ENCODE data around the gene ABCA6.
A peak's percentile ranks its signal among the peaks of the same experiment; 100 is the strongest.

ABCA6 gene

DNA sequence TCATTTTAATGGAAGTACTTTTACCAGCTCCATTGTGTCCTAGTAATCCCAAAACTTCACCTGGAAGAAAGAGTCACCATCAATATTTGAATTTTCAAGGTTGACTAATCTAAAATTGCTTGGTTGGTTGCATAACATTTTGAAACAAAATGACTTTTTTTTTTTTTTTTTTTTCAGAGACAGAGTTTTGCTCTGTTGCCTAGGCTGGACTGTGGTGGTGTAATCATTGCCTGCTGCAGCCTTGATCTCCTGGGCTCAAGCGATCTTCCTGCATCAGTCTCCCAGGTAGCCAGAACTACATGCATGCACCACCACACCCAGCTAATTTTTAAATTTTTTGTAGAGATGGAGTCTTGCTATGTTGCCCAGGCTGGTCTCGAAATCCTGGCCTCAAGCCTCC lies 12.6 kb upstream of the ABCA6 start:
- POLR2A ChIA-PET = no interaction called here
- CTCF ChIA-PET = interaction anchor here (1.3 kb wide), 1 partner anchor 12 kb away, joined by 4 read pairs; the partner anchor contains the start of gene ABCA6
- no peaks in the 10 kb centered on the region for H3K36me3 ChIP-seq (ENCODE audit: control insufficient read depth in 2 of 2, insufficient read depth in 1 of 2, low read length in 2 of 2)
- no peaks in the 10 kb centered on the region for H3K9me3 ChIP-seq (ENCODE audit: control insufficient read depth, insufficient read depth, low read depth, low read length)
- H3K4me1 ChIP-seq (ENCODE audit: control insufficient read depth, insufficient read depth, low read length) = no peaks in the 10 kb centered on the region
- no peak overlapping the region for H3K27ac ChIP-seq (ENCODE audit: extremely low read depth, low read depth, low read length)
- TF ChIP-seq ZNF16 (tag by site-specific recombination; IDR thresholded peaks at IDR 0.05; ENCODE audit: low read depth) = no peak
- no peak for TF ChIP-seq ZNF791 (tag by site-specific recombination; IDR thresholded peaks at IDR 0.05)
- TF ChIP-seq, protein P1, sequence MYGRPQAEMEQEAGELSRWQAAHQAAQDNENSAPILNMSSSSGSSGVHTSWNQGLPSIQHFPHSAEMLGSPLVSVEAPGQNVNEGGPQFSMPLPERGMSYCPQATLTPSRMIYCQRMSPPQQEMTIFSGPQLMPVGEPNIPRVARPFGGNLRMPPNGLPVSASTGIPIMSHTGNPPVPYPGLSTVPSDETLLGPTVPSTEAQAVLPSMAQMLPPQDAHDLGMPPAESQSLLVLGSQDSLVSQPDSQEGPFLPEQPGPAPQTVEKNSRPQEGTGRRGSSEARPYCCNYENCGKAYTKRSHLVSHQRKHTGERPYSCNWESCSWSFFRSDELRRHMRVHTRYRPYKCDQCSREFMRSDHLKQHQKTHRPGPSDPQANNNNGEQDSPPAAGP (tag by site-specific recombination; IDR thresholded peaks at IDR 0.05) = no peak
- TF ChIP-seq ZNF707 (tag by site-specific recombination; IDR thresholded peaks at IDR 0.05) = no peak
- no peak for TF ChIP-seq ZBTB7A (tag by site-specific recombination; IDR thresholded peaks at IDR 0.05; ENCODE audit: low read depth)
- no peak for TF ChIP-seq ZNF24 (tag by site-specific recombination; IDR thresholded peaks at IDR 0.05)
- H3K4me3 ChIP-seq (ENCODE audit: low read depth, low read length) = no peak overlapping the region

DNA sequence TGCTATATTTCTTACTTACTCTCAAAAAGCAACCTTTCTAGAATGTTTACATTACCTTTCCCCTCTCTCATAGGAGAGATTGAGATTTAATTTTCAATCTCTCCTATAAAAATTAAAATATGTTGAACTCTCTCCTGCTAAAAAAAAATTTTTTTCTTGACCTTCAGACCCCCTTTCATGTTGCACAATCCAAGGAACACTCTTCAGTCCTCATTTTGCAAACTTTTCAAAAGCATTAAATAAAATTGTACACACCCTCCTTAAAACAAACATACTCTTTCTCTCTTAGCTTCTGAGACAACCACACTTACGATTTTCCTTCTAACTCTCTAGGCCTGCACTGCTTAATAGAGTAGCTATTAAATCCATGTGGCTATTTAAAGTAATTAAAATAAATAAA lies 8.6 kb upstream of the ABCA6 start:
- no peaks in the 10 kb centered on the region for H3K4me1 ChIP-seq (ENCODE audit: control insufficient read depth, insufficient read depth, low read length)
- no peaks in the 10 kb centered on the region for H3K36me3 ChIP-seq (ENCODE audit: control insufficient read depth in 2 of 2, insufficient read depth in 1 of 2, low read length in 2 of 2)
- POLR2A ChIA-PET = no interaction called here
- no peak overlapping the region for H3K4me3 ChIP-seq (ENCODE audit: low read depth, low read length)
- no peak for TF ChIP-seq ZNF596 (tag by site-specific recombination; IDR thresholded peaks at IDR 0.05)
- TF ChIP-seq ZNF391 (tag by site-specific recombination; IDR thresholded peaks at IDR 0.05; ENCODE audit: borderline replicate concordance, low read depth) = no peak
- CTCF ChIA-PET = interaction anchor here (1.0 to 1.5 kb wide), 2 partner anchors 66 to 86 kb away, joined by 3 to 4 read pairs; no protein-coding TSS in a partner anchor
- H3K9me3 ChIP-seq (ENCODE audit: control insufficient read depth, insufficient read depth, low read depth, low read length) = no peaks in the 10 kb centered on the region
- H3K27ac ChIP-seq (ENCODE audit: extremely low read depth, low read depth, low read length) = no peak overlapping the region

- Histone ChIP-seq H3K9me3 (ENCODE audit: control insufficient read depth, insufficient read depth, low read depth, low read length) (no peaks in the 10 kb centered on the region), H3K27ac (ENCODE audit: extremely low read depth, low read depth, low read length) (no peak overlapping the region), H3K4me3 (ENCODE audit: low read depth, low read length) (no peak overlapping the region), H3K36me3 (ENCODE audit: control insufficient read depth in 2 of 2, insufficient read depth in 1 of 2, low read length in 2 of 2) (no peaks in the 10 kb centered on the region), H3K4me1 (ENCODE audit: control insufficient read depth, insufficient read depth, low read length) (no peaks in the 10 kb centered on the region)
- CTCF ChIA-PET = no interaction called here
- TF ChIP-seq ZIC2 (tag by site-specific recombination; IDR thresholded peaks at IDR 0.05) = 0 out of 2 replicates have a peak, but pooled peaks have one; percentile 22
- TF ChIP-seq, protein P2, sequence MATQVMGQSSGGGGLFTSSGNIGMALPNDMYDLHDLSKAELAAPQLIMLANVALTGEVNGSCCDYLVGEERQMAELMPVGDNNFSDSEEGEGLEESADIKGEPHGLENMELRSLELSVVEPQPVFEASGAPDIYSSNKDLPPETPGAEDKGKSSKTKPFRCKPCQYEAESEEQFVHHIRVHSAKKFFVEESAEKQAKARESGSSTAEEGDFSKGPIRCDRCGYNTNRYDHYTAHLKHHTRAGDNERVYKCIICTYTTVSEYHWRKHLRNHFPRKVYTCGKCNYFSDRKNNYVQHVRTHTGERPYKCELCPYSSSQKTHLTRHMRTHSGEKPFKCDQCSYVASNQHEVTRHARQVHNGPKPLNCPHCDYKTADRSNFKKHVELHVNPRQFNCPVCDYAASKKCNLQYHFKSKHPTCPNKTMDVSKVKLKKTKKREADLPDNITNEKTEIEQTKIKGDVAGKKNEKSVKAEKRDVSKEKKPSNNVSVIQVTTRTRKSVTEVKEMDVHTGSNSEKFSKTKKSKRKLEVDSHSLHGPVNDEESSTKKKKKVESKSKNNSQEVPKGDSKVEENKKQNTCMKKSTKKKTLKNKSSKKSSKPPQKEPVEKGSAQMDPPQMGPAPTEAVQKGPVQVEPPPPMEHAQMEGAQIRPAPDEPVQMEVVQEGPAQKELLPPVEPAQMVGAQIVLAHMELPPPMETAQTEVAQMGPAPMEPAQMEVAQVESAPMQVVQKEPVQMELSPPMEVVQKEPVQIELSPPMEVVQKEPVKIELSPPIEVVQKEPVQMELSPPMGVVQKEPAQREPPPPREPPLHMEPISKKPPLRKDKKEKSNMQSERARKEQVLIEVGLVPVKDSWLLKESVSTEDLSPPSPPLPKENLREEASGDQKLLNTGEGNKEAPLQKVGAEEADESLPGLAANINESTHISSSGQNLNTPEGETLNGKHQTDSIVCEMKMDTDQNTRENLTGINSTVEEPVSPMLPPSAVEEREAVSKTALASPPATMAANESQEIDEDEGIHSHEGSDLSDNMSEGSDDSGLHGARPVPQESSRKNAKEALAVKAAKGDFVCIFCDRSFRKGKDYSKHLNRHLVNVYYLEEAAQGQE (tag by site-specific recombination; IDR thresholded peaks at IDR 0.05) = no peak
- POLR2A ChIA-PET = no interaction called here
Observed at GRCh38 chr17:69147460-69147859, 5.8 kb upstream of the ABCA6 start.

- TF ChIP-seq, protein P3, sequence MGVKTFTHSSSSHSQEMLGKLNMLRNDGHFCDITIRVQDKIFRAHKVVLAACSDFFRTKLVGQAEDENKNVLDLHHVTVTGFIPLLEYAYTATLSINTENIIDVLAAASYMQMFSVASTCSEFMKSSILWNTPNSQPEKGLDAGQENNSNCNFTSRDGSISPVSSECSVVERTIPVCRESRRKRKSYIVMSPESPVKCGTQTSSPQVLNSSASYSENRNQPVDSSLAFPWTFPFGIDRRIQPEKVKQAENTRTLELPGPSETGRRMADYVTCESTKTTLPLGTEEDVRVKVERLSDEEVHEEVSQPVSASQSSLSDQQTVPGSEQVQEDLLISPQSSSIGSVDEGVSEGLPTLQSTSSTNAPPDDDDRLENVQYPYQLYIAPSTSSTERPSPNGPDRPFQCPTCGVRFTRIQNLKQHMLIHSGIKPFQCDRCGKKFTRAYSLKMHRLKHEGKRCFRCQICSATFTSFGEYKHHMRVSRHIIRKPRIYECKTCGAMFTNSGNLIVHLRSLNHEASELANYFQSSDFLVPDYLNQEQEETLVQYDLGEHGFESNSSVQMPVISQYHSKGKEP (tag by site-specific recombination; IDR thresholded peaks at IDR 0.05) = no peak
- no peak for TF ChIP-seq ZNF785 (tag by site-specific recombination; IDR thresholded peaks at IDR 0.05)
- 0 out of 2 replicates have a peak, but pooled peaks have one; percentile 22 for TF ChIP-seq PRDM1 (tag by site-specific recombination; IDR thresholded peaks at IDR 0.05)
- no peak overlapping the region for H3K4me3 ChIP-seq (ENCODE audit: low read depth, low read length)
- H3K9me3 ChIP-seq (ENCODE audit: control insufficient read depth, insufficient read depth, low read depth, low read length) = no peaks in the 10 kb centered on the region
- ChIA-PET POLR2A (no interaction called here), CTCF (no interaction called here)
- H3K27ac ChIP-seq (ENCODE audit: extremely low read depth, low read depth, low read length) = no peak overlapping the region
- H3K36me3 ChIP-seq (ENCODE audit: control insufficient read depth in 2 of 2, insufficient read depth in 1 of 2, low read length in 2 of 2) = no peaks in the 10 kb centered on the region
- no peaks in the 10 kb centered on the region for H3K4me1 ChIP-seq (ENCODE audit: control insufficient read depth, insufficient read depth, low read length)
Observed at GRCh38 chr17:69144331-69145255, 2.9 kb upstream of the ABCA6 start.
